GM23248 (cell line): ENCODE data around the gene HOXA5.

ENCODE experiments used
- EZH2 ChIP-seq: fragments of 200-600 bp; sonication (generic); IDR thresholded peaks from 2 replicates; pipeline ENCODE4 v1.6.1; 2018; ENCODE audit warnings: antibody characterized with exemption, mild to moderate bottlenecking; ENCODE audit not compliant: insufficient read depth, poor library complexity, severe bottlenecking
- EZH2phosphoT487 ChIP-seq: fragments of 200-600 bp; sonication (generic); IDR thresholded peaks from 2 replicates; pipeline ENCODE4 v1.6.1; 2018; ENCODE audit warnings: antibody characterized with exemption, moderate library complexity, mild to moderate bottlenecking, low read depth; ENCODE audit not compliant: insufficient read depth

- TF ChIP-seq EZH2 (no peak), EZH2phosphoT487 (no peak)
Measured at GRCh38 chr7:27188386-27189294, 45.2 kb upstream of the HOXA5 start.
